K562 (cell line): ENCODE measurements around the gene TMPRSS11E. TPM values are rescaled to one million over a fixed set of nuclear protein-coding genes. Genes with fewer than 3 reads are reported as not detected.

Experiments
- ATAC-seq: fragments of 200-7000 bp; cut with Tn5 transposase; 3 replicates; pipeline ENCODE4 v1.9.1; 2020; ENCODE audit warnings: moderate library complexity
- BruUV-seq: library from RNA; stranded (reverse); fragments of 400-500 nt; replicated peaks from 2 replicates; lab custom pipeline; 2021; lab: Mats Ljungman, UMichigan
- CTCF ChIA-PET: fragments of 300-600 bp; formaldehyde crosslinking; extraction: SDS; loops from one replicate; lab custom pipeline; 2021; ENCODE audit warnings: low intra/inter-chr PET ratio; lab: Yijun Ruan, JAX
- POLR2A ChIA-PET: fragments of 300-600, 350-650 bp; sonication (Branson Sonifier 250); formaldehyde crosslinking; extraction: SDS; loops from one replicate; lab custom pipeline; 2021; ENCODE audit warnings: antibody characterized with exemption, inconsistent platforms; lab: Yijun Ruan, JAX
- DNase-seq, 4 experiments: peaks; one replicate each; pipeline versions ENCODE4 v3.0.0 to v3.0.0-alpha.2; 2011 to 2018; ENCODE audit warnings: low spot score in 3 of 4, mixed read lengths in 3 of 4; ENCODE audit errors: extremely low read depth in 1 of 4
- FAIRE-seq: peaks from 2 replicates; lab custom pipeline; 2011; peaks lifted over from hg19 to GRCh38; lab: Jason Lieb, UNC
- H2AFZ ChIP-seq: 2 replicates; pipeline ENCODE4 v1.6.0; 2011; ENCODE audit warnings: low read depth, low read length, control low read depth, inconsistent platforms
- H3K27ac ChIP-seq: fragments of 200-600 bp; 3 replicates; pipeline ENCODE4 v1.8.0; 2011; ENCODE audit warnings: low read depth, mild to moderate bottlenecking, control low read depth, inconsistent platforms, low read length, moderate library complexity, mixed read lengths; ENCODE audit errors: extremely low read depth
- H3K27me3 ChIP-seq, 2 experiments: fragments of 300-600 bp in 1 of 2; 2 replicates in 1 of 2; 3 replicates in 1 of 2; pipeline versions ENCODE4 v1.6.0 to v1.8.0; 2011; ENCODE audit warnings: inconsistent platforms in 2 of 2, low read length in 2 of 2, mild to moderate bottlenecking in 1 of 2, mixed read lengths in 1 of 2, moderate library complexity in 1 of 2; ENCODE audit not compliant: control insufficient read depth in 2 of 2, insufficient read depth in 2 of 2
- H3K36me3 ChIP-seq: fragments of 300-600 bp; 3 replicates; pipeline ENCODE4 v1.8.0; 2011; ENCODE audit warnings: mild to moderate bottlenecking, low read length, inconsistent platforms; ENCODE audit not compliant: control insufficient read depth, insufficient read depth
- H3K4me1 ChIP-seq, 2 experiments: fragments of 200-600 bp in 1 of 2; replicated peaks in 1 of 2; 2 replicates in 1 of 2; 3 replicates in 1 of 2; pipeline versions ENCODE4 v1.5.1 to v1.8.0; 2011; ENCODE audit warnings: inconsistent platforms in 2 of 2, low read length in 2 of 2, mild to moderate bottlenecking in 1 of 2, mixed read lengths in 1 of 2, moderate library complexity in 1 of 2; ENCODE audit not compliant: control insufficient read depth in 2 of 2, insufficient read depth in 2 of 2
- H3K4me2 ChIP-seq: 2 replicates; pipeline ENCODE4 v1.6.1; 2011; ENCODE audit warnings: low read length, control low read depth, inconsistent platforms, mixed read lengths; ENCODE audit not compliant: insufficient read depth
- H3K4me3 ChIP-seq: fragments of 200-600 bp; sonication (generic), shearing (Covaris generic); 2 replicates; pipeline ENCODE4 v1.5.1; 2016; ENCODE audit warnings: control low read depth, inconsistent platforms
- H3K79me2 ChIP-seq: fragments of 200-600 bp; 3 replicates; pipeline ENCODE4 v1.8.0; 2011; ENCODE audit warnings: low read length, inconsistent platforms; ENCODE audit not compliant: control insufficient read depth, insufficient read depth
- H3K9ac ChIP-seq, 2 experiments: 2 replicates each; pipeline versions ENCODE4 v1.6.0 to v1.6.1; 2011; ENCODE audit warnings: low read depth in 2 of 2, low read length in 2 of 2, control low read depth in 1 of 2, inconsistent platforms in 1 of 2, mild to moderate bottlenecking in 1 of 2, mixed read lengths in 1 of 2; ENCODE audit not compliant: insufficient read depth in 1 of 2
- H3K9me1 ChIP-seq: one replicate; pipeline ENCODE4 v1.6.0; 2011; ENCODE audit warnings: inconsistent platforms, mild to moderate bottlenecking, low read length, moderate library complexity; ENCODE audit not compliant: control insufficient read depth, insufficient read depth
- H3K9me3 ChIP-seq: replicated peaks from 2 replicates; pipeline ENCODE4 v1.5.1; 2011; ENCODE audit warnings: low read depth, low read length, inconsistent platforms; ENCODE audit not compliant: control insufficient read depth, insufficient read depth
- H4K20me1 ChIP-seq: replicated peaks from 2 replicates; pipeline ENCODE4 v1.6.1; 2011; ENCODE audit warnings: low read length, inconsistent platforms, mixed read lengths; ENCODE audit not compliant: control insufficient read depth, insufficient read depth
- DIDO1 ChIP-seq: fragments of 450-650 bp; IDR thresholded peaks from 2 replicates; pipeline ENCODE4 v1.6.1; 2016; ENCODE audit warnings: low read depth, missing biosample characterization, missing genetic modification characterization
- DLX4 ChIP-seq: fragments of 250-450 bp; sonication (Bioruptor Pico); IDR thresholded peaks from 2 replicates; pipeline ENCODE4 v1.6.1; 2021; ENCODE audit warnings: mild to moderate bottlenecking
- GTF2F1 ChIP-seq: IDR thresholded peaks from 2 replicates; pipeline ENCODE4 v1.6.1; 2011; ENCODE audit warnings: low read depth, low read length, improper control_type of control experiment
- HLTF ChIP-seq: fragments of 450-650 bp; IDR thresholded peaks from 2 replicates; pipeline ENCODE4 v1.6.1; 2016
- MNT ChIP-seq, 2 experiments: fragments of 450-650 bp; conservative IDR thresholded peaks; 2 replicates each; pipeline ENCODE4 v1.6.1; 2017; ENCODE audit warnings: mild to moderate bottlenecking in 2 of 2, moderate library complexity in 2 of 2
- NR0B1 ChIP-seq: fragments of 450-650 bp; IDR thresholded peaks from one replicate; pipeline ENCODE4 v1.6.1; 2018; ENCODE audit warnings: mild to moderate bottlenecking, moderate library complexity; ENCODE audit not compliant: partially characterized antibody
- RCOR1 ChIP-seq, 2 experiments: IDR thresholded peaks; 2 replicates each; pipeline ENCODE4 v1.6.1; 2012; ENCODE audit warnings: low read depth in 2 of 2, low read length in 2 of 2, borderline replicate concordance in 1 of 2, improper control_type of control experiment in 1 of 2
- SIX5 ChIP-seq, 2 experiments: IDR thresholded peaks; 2 replicates each; pipeline ENCODE4 v1.6.1; 2011; ENCODE audit warnings: low read length in 2 of 2, borderline replicate concordance in 1 of 2, low read depth in 1 of 2, mild to moderate bottlenecking in 1 of 2, moderate library complexity in 1 of 2; ENCODE audit not compliant: insufficient read depth in 1 of 2
- TEAD4 ChIP-seq, 2 experiments: sonication (generic) in 1 of 2; formaldehyde crosslinking in 1 of 2; IDR thresholded peaks; 2 replicates each; pipeline versions ENCODE4 v1.6.1 to v1.8.0; 2012 to 2022; ENCODE audit warnings: borderline replicate concordance in 1 of 2, inconsistent platforms in 1 of 2, low read length in 1 of 2, mild to moderate bottlenecking in 1 of 2, missing genetic modification reagents in 1 of 2
- TFAM ChIP-seq: fragments of 250-450 bp; sonication (Bioruptor Pico); conservative IDR thresholded peaks from 2 replicates; pipeline ENCODE4 v1.5.0; 2021; ENCODE audit warnings: mild to moderate bottlenecking, moderate library complexity
- UBTF ChIP-seq, 2 experiments: IDR thresholded peaks; 2 replicates each; pipeline ENCODE4 v1.6.1; 2012; ENCODE audit warnings: improper control_type of control experiment in 2 of 2, low read depth in 2 of 2, low read length in 2 of 2, borderline replicate concordance in 1 of 2
- XRCC4 ChIP-seq: IDR thresholded peaks from one replicate; pipeline ENCODE4 v1.6.1; 2011; ENCODE audit not compliant: insufficient read depth, insufficient read length; ENCODE audit errors: extremely low read depth
- ZNF134 ChIP-seq: fragments of 250-450 bp; sonication (Bioruptor Pico); conservative IDR thresholded peaks from 2 replicates; pipeline ENCODE4 v1.4.0; 2020
- ZNF239 ChIP-seq: fragments of 250-450 bp; sonication (Bioruptor Pico); IDR thresholded peaks from 2 replicates; pipeline ENCODE4 v1.4.0; 2020; ENCODE audit warnings: mild to moderate bottlenecking
- ZNF316 ChIP-seq: fragments of 450-650 bp; IDR thresholded peaks from 2 replicates; pipeline ENCODE4 v1.6.1; 2016
- ZNF740 ChIP-seq, 3 experiments: fragments of 200-800 bp in 1 of 3; sonication (Bioruptor generic) in 1 of 3; sonication (generic) in 1 of 3; formaldehyde crosslinking in 1 of 3; IDR thresholded peaks; 2 replicates each; pipeline versions ENCODE4 v1.6.1 to v1.8.0; 2016 to 2022; ENCODE audit warnings: mild to moderate bottlenecking in 2 of 3, missing compliant biosample characterization in 2 of 3, missing genetic modification characterization in 2 of 3, missing genetic modification reagents in 1 of 3
- WGBS: fragments of 100-300 bp; shearing (Covaris generic); methylation state at CpG from one replicate; pipeline ENCODE4 v1.1.6; 2016; ENCODE audit warnings: low coverage, mixed read lengths; ENCODE audit not compliant: insufficient coverage; ENCODE audit errors: missing lambda C conversion rate; 5-methylcytosine and 5-hydroxymethylcytosine counted together
- in situ Hi-C: fragments of 300-500 bp; cut with MboI; formaldehyde crosslinking; loops from 4 replicates; pipeline ENCODE4 v1.15.0; 2018; ENCODE audit warnings: inconsistent platforms, mixed read lengths
- intact Hi-C: fragments of 100-400 bp; cut with micrococcal nuclease; formaldehyde crosslinking; loops from 2 replicates; pipeline ENCODE4 v1.14.2; 2022
- polyA plus RNA-seq, 8 experiments: library from polyadenylated mRNA; depleted of rRNA in 4 of 8; stranded (reverse) in 5 of 8; unstranded in 3 of 8; fragments of >200 nt; fragmentation: Nextera tagmentation in 2 of 8; fragmentation: Illumina TruSeq in 1 of 8; extraction: Ambion mirVana in 2 of 8; extraction: Trizol in 1 of 8; gene quantifications; 2 replicates each; pipeline versions ENCODE4 v1.2.1 to v1.2.3, GENCODE V29; 2011 to 2014; ENCODE audit warnings: inconsistent platforms in 1 of 8, missing spikeins in 1 of 8
- total RNA-seq, 7 experiments: library from RNA; depleted of rRNA in 6 of 7; stranded (reverse); fragments of >200 nt in 6 of 7; fragmentation: Illumina TruSeq in 2 of 7; extraction: Trizol in 2 of 7; gene quantifications; 2 replicates each; pipeline versions ENCODE4 v1.2.1 to v1.2.3, GENCODE V29; 2011 to 2021; ENCODE audit warnings: low replicate concordance in 1 of 7

Gene TMPRSS11E
- total and polyA plus RNA-seq, 9 of the 15 experiments (the other 6 are each of a cell fraction or from before 2014, with no cell fraction given) = not detected

GRCh38 chr4:68466751-68467150, 19.5 kb downstream of the TMPRSS11E start:
- H3K79me2 ChIP-seq = no peaks in the 10 kb centered on the region
- no peak for ATAC-seq
- no peaks in the 10 kb centered on the region for H3K9me3 ChIP-seq
- H2AFZ ChIP-seq = no peak overlapping the region
- FAIRE-seq = no peak
- no peak for DNase-seq
- H3K4me1 ChIP-seq = no peaks in the 10 kb centered on the region
- ChIA-PET CTCF (no interaction called here), POLR2A (no interaction called here)
- no peak overlapping the region for H3K27ac ChIP-seq
- H3K27me3 ChIP-seq = no peaks in the 10 kb centered on the region
- no peaks in the 10 kb centered on the region for H3K36me3 ChIP-seq
- H3K9ac ChIP-seq = no peak overlapping the region
- intact Hi-C loops = no loop called here
- no peak overlapping the region for H3K4me2 ChIP-seq
- no peak overlapping the region for H3K4me3 ChIP-seq
- no peaks in the 10 kb centered on the region for H3K9me1 ChIP-seq
- BruUV-seq = no TSS peak
- H4K20me1 ChIP-seq = no peaks in the 10 kb centered on the region
- in situ Hi-C loops = no loop called here
- 0% methylated on average over 3 of the region's 3 CpGs for WGBS
- no peak for TF ChIP-seq ZNF134 (CRISPR knock-in tag)
- TF ChIP-seq UBTF (IDR thresholded peaks at IDR 0.05; ENCODE audit: borderline replicate concordance in 1 of 2, low read depth in 2 of 2, low read length in 2 of 2) = no peak
- TF ChIP-seq HLTF = no peak
- TF ChIP-seq NR0B1 = no peak
- no peak for TF ChIP-seq ZNF740 (CRISPR knock-in tag; IDR thresholded peaks at IDR 0.05)
- TF ChIP-seq ZNF740 (tag; IDR thresholded peaks at IDR 0.05) = no peak
- no peak for TF ChIP-seq ZNF316
- TF ChIP-seq GTF2F1 = no peak
- no peak for TF ChIP-seq XRCC4
- TF ChIP-seq TEAD4 (IDR thresholded peaks at IDR 0.05; ENCODE audit: low read length) = no peak
- no peak for TF ChIP-seq TEAD4 (CRISPR knock-in tag; IDR thresholded peaks at IDR 0.05; ENCODE audit: borderline replicate concordance)
- TF ChIP-seq DIDO1 (tag) = no peak
- no peak for TF ChIP-seq SIX5 (IDR thresholded peaks at IDR 0.05; ENCODE audit: borderline replicate concordance in 1 of 2, insufficient read depth in 1 of 2, low read depth in 1 of 2, low read length in 2 of 2)
- TF ChIP-seq DLX4 (CRISPR knock-in tag) = no peak
- no peak for TF ChIP-seq MNT (conservative IDR thresholded peaks at IDR 0.05)
- TF ChIP-seq TFAM (CRISPR knock-in tag) = no peak
- no peak for TF ChIP-seq ZNF239 (CRISPR knock-in tag)
- no peak for TF ChIP-seq RCOR1 (IDR thresholded peaks at IDR 0.05; ENCODE audit: borderline replicate concordance in 1 of 2, low read depth in 2 of 2, low read length in 2 of 2)
